Activated naive CD4-positive, alpha-beta T cell treated with Interleukin-2 at 50 U/mL for 16 hours (primary cell): ENCODE data around the gene PLIN4.
A peak's percentile ranks its signal among the peaks of the same experiment; 100 is the strongest.

Experiments
- DNase-seq: peaks from one replicate; pipeline ENCODE4 v3.0.0-alpha.2; 2020

Gene PLIN4

DNA sequence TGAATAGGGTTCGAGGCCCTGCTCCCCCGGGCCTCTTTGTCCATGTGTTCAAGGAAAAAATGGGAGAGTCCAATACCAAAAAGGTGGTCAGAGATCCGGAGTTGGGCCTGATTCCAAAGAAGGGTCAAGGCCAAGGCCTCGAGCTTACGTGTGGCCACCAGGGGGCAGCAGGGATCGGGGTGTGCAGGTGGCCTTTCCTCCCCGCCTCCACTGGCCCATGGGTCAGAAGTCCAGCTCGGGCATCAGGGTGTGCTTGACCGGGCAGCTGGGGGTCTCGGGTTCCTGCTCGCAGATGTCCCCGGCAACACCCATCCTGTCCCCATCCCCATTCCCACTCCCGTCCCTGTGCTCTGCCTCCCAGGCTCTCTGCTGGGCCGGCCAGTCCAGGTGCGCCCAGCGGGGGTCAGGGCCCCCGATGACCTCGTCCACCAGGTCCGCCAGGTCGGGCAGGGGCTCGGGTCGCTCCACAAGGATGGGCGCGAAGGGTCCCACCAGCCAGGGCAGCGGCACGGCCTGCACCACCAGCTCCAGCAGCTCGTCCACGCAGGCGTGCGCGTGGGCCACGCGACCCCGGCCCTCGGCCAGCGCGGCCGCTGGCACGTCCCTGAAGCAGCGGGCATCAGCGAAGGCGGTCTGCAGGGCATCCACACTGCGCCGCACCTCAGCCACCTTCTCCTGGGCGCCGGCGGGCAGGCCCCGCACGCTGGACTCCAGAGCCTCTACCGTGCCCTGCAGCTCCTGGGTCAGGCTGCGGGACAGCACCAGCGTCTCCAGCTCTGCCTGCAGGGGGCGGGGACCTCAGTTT lies 5.2 kb upstream of the PLIN4 start:
- DNase-seq: peak; percentile 25

DNA sequence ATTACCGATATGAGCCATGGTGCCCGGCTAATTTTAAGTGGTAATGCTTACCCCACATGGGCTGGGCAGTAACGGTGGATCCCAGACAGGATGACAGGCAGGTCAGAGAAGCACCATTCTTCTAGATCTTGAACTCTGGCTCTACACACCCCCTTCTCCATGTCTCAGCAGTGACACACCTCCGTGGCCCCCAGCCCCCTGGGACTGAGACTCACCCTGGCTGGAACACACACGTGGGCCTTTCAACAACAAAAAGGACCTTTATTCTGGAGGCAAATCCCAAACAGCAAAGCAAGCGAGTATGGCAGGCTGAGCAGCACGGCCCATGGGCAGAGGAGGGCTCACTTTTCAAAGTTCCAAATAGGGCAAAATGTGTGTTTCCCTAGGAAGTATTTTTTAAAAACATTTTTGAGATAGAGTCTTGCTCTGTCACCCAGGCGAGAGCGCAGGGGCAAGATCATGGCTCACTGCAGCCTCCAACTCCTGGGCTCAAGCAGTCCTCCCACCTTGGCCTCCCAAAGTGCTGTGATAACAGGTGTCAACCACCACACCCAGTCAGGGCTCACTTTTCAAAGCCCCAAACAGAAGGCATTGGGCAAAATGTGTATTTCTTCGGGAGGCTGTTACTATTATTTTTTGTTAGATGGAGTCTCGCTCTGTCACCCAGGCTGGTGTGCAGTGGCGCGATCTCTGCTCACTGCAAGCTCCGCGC lies 4.2 kb upstream of the PLIN4 start:
- DNase-seq: no peak

DNA sequence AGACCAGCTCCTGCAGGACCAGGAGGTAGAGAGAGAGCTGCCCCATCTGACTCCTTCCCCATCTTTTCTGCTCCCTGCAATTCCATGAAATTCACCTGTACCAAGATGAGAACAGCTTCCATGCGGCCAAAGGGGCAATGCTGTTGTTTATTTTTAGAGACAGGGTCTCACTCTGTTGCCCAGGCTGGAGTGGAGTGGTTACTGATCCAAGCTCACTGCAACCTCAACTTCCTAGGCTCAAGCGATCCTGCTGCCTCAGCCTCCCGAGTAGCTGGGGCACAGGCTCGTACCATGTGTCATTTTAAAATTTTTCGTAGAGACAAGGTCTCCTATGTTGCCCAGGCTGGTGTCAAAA lies 3.6 kb upstream of the PLIN4 start:
- no peak for DNase-seq

GRCh38 chr19:4521170-4521887 lies 3.0 kb upstream of the PLIN4 start:
- no peak for DNase-seq

GRCh38 chr19:4519521-4520277 lies 1.4 kb upstream of the PLIN4 start:
- no peak for DNase-seq

- DNase-seq: no peak
Measured at GRCh38 chr19:4519172-4519496, 848 bp upstream of the PLIN4 start.

- DNase-seq: no peak
Measured at GRCh38 chr19:4517451-4518057, 732 bp downstream of the PLIN4 start.

- no peak for DNase-seq
Measured at GRCh38 chr19:4516939-4517300, 1.4 kb downstream of the PLIN4 start.

DNA sequence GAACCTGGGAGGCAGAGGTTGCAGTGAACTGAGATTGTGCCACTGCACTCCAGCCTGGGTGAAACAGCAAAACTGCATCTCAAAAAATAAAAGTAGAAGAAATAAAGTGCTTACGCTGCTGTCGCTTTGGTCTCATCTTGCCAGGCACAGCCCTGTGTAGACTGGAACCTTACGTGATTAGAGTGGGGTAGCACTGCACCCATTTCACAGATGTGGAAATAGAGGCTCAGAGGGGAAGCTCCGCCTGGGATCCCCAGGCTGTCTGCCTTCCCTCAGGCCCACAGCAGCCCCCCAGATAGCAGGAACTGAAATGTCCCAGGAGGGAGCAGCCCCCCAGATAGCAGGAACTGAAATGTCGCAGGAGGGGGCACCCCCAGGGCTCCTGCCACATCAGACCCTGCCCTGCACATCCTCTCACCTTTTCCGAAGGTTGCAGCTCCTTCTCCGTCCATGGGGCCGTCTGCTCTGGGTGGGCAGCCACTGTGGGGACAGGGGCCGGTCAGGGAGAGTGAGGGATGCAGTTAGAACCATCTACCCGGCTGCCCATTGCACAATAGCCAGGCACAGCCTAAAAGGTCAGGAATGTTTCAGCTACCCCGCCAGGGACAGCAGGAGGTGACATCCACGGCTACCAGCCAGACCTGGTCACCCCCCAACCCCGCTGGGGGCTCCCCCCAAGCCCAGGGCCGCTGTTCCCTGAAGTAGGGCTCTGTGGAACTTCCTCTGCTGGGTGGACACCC lies 1.9 kb downstream of the PLIN4 start:
- no peak for DNase-seq

GRCh38 chr19:4515732-4516131 lies 2.6 kb downstream of the PLIN4 start:
- DNase-seq: no peak

DNA sequence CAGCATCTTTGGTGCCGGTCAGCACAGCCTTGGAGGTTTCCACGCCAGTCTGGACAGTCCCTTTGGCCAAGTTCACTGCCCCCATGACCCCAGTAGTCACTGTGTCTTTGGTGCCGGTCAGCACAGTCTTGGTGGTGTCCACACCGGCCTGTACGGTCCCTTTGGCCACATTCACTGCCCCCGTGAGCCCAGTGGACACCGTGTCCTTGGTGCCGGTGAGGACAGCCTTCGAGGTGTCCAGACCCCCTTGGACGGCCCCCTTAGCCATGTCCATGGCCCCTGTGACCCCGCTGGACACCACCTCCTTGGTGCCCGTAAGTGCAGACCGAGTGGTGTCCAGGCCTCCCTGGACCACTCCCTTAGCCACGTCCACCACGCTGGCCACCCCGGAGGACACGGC lies 5.0 kb downstream of the PLIN4 start:
- no peak for DNase-seq

DNA sequence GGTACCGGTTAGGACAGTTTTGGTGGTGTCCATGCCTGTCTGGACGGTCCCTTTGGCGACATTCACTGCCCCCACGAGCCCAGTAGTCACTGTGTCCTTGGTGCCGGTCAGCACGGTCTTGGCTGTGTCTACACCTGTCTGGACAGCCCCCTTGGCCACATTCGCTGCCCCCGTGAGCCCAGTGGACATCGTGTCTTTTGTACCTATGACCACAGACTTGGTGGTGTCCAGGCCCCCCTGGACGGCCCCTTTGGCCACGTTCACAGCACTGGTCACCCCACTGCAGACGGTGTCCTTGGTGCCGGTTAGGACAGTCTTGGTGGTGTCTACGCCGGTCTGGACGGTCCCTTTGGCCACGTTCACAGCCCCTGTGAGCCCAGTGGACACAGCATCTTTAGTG lies 6.2 kb downstream of the PLIN4 start:
- no peak for DNase-seq

DNA sequence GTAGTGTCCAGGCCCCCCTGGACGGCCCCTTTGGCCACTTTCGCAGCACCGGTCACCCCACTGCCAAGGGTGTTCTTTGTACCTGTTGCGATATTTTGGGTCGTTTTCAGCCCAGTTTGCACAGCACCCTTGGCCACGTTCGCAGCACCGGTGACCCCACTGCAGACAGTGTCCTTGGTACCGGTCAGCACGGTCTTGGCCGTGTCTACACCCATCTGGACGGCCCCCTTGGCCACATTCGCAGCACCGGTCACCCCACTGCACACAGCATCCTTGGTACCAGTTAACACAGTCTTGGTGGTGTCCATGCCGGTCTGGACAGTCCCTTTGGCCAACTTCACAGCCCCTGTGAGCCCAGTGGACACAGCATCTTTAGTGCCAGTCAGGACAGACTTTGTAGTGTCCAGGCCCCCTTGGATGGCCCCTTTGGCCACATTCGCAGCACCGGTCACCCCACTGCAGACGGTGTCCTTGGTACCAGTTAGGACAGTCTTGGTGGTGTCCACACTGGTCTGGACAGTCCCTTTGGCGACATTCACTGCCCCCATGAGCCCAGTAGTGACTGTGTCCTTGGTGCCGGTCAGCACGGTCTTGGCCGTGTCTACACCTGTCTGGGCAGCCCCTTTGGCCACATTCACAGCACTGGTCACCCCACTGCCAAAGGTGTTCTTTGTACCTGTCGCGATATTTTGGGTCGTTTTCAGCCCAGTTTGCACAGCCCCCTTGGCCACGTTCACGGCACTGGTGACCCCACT lies 6.8 kb downstream of the PLIN4 start:
- DNase-seq: no peak

- no peak for DNase-seq
Measured at GRCh38 chr19:4510435-4511255, 7.6 kb downstream of the PLIN4 start.

GRCh38 chr19:4508698-4509097 lies 9.6 kb downstream of the PLIN4 start:
- DNase-seq: no peak

DNA sequence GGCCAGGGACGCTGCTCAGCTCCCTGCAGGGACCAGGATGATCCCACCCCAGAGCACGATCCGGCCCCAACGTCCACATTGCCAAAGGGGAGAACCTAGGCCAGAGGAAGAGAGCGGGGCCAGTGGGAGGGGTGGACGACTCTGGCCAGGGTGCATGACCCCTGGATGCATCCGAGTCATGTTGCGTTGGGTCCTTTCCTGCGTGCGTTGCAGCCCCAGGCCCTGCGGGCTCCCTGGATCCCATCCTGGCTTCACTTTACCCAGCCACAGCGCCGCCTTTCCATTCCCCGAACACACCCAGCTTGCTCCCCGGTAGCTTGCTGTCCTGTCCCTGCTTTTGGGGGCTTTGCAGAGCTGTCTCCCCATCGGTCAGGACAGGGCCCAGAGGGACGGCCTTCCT lies 10.5 kb downstream of the PLIN4 start:
- DNase-seq: no peak

- DNase-seq: no peak
Measured at GRCh38 chr19:4507150-4507452, 11.2 kb downstream of the PLIN4 start.

DNA sequence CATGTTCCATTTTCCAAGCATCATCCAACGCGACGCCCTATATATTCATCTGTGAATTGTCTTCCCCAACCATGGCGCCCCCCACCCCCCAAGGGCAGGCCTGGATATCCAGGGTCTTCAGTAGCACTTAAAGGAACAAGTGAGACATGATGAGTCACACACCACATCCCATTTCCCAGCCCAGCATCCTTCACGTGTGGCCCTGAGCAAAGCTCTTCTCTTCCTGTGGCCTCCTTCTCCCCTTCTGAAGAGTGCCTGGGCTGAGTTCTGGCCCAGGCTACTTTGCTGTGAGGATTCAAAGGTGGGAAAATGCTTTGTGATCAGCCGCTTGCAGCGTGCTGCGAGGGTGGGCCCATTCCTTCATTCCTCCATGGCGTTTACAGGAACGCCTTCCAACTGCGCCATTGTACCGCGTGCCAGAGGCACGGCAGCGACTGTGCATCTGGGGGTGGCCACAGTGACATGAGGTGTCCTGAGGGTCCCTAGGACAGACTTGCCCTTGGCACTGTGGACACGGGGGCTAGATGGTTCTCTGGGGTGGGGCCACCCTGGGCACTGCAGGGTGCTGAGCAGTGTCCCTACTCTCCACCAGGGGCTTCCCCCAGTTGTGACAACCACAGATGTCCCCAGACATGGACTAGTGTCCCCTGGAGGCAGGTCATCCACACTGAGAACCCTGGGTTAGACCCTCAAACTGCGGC lies 11.7 kb downstream of the PLIN4 start:
- DNase-seq: no peak

DNA sequence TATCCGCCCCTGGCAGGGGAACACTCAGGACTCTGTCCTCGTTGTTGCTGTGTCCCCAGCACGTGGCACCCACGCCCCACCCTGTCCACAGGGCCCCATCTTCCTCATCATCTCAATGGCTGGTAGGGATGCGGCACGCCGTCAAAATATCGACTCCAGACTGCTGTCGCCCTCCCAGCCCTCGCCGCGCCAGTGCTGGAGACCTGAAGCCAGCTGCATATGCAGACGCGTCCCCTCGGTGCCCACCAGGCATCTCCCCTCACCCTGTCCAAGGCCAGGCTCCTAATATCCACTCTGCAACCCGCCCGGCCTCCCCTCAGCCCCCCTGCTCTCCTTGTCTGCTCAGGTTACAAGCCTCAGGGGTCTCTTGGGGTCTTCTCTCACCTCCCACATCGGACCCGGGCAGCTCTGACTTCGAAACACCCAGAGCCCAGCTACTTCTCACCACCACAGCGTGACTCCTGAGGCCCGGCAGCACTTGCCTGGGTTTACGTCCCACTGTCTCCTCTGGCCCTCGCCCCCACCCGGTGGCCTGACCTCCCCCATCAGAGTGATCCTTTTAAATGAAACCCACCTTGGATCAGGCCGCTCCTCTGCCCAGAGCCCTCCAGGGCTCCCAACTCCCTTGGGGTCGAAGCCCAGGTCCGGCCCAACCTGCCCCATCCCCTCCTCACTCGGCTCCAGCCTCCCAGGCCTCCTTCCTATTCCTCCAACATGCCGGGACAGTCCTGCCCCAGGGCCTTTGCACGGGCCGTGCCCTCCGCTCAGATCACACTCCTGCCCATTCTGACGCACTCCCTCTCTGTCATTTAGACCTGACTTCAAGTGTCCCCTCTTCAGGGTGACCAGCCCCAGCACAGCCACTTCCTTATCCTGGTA lies 12.5 kb downstream of the PLIN4 start:
- DNase-seq: no peak
